SJCRH30 (cell line): ENCODE data around the gene OR13J1. TPM values are rescaled to one million over a fixed set of nuclear protein-coding genes. Genes with fewer than 3 reads are reported as not detected.

ENCODE experiments used
- total RNA-seq: library from RNA; depleted of rRNA; stranded (reverse); fragments of >200 nt; shearing (Covaris generic); gene quantifications from 2 replicates; pipeline ENCODE4 v1.2.3, GENCODE V29; 2014; rRNA removed

Gene OR13J1
- total RNA-seq, 1 experiment from 2014 or later, result not detected

Other genes with a start within 250 kb of the OR13J1 start
- 0.13 TPM in 1 of 2 replicates, not detected in the other for gene SIT1, start 219.5 kb downstream of the OR13J1 start, total RNA-seq
- 8,654 and 17,072 TPM in 2 replicates for gene RMRP, start 212.4 kb downstream of the OR13J1 start, total RNA-seq
- gene CCDC107, start 212.1 kb downstream of the OR13J1 start, total RNA-seq, result 6.1 and 6.6 TPM in 2 replicates
- 10.5 and 11.9 TPM in 2 replicates for gene ARHGEF39, start 205.2 kb downstream of the OR13J1 start, total RNA-seq
- gene CA9, start 196.5 kb downstream of the OR13J1 start, total RNA-seq, result 2.5 and 3.2 TPM in 2 replicates
- gene TPM2, start 180.5 kb downstream of the OR13J1 start, total RNA-seq, result 427 and 459 TPM in 2 replicates
- gene TLN1, start 138.2 kb downstream of the OR13J1 start, total RNA-seq, result 65.0 and 70.4 TPM in 2 replicates
- gene CREB3, start 137.7 kb downstream of the OR13J1 start, total RNA-seq, result 21.1 and 21.6 TPM in 2 replicates
- 34.4 and 37.1 TPM in 2 replicates for gene GBA2, start 121.2 kb downstream of the OR13J1 start, total RNA-seq
- gene RGP1, start 121.1 kb downstream of the OR13J1 start, total RNA-seq, result 14.6 and 16.3 TPM in 2 replicates
- gene MSMP, start 116.1 kb downstream of the OR13J1 start, total RNA-seq, result not detected in 2 replicates
- gene NPR2, start 78.8 kb downstream of the OR13J1 start, total RNA-seq, result 0.24 and 0.41 TPM in 2 replicates
- 0.20 and 0.63 TPM in 2 replicates for gene SPAG8, start 58.1 kb downstream of the OR13J1 start, total RNA-seq
- gene HINT2, start 55.4 kb downstream of the OR13J1 start, total RNA-seq, result 21.3 and 28.2 TPM in 2 replicates
- gene FAM221B, start 41.7 kb downstream of the OR13J1 start, total RNA-seq, result not detected in 2 replicates
- 1.7 and 2.1 TPM in 2 replicates for gene TMEM8B, start 41.2 kb downstream of the OR13J1 start, total RNA-seq
- 0.48 TPM in 1 of 2 replicates, not detected in the other for gene HRCT1, start 35.8 kb upstream of the OR13J1 start, total RNA-seq
- 0.12 and 0.18 TPM in 2 replicates for gene SPAAR, start 39.1 kb upstream of the OR13J1 start, total RNA-seq
- gene OR2S2, start 87.8 kb upstream of the OR13J1 start, total RNA-seq, result not detected in 2 replicates
- 8.1 and 10.1 TPM in 2 replicates for gene RECK, start 166.5 kb upstream of the OR13J1 start, total RNA-seq